ENCODE data around the gene SULT2A1. TPM values are rescaled to one million over a fixed set of nuclear protein-coding genes. Genes with fewer than 3 reads are reported as not detected.

The SULT2A1 gene
- polyA plus RNA-seq, 1 donor (not counting 4 experiments of a cell fraction or from before 2014, with no cell fraction given), result not detected

DNA sequence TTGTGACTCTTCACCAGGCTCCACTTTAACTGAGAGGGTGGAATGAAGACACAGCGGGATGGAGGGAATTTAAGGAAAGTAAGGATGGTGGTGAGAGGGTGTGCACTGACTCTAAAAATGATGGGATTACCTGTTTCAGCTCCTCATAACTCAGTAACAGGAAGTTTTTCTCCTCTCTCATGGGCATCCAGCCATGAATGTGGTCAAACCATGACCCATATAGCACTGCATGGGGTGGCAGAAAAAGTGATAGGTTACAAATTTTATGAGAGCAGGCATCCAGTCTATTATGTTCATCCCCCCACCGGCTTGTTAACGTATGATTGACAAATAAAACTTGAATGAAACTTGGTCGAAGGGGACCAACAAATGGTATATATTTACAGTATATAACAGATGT, 7.2 kb downstream of the SULT2A1 start:
- H3K4me3 ChIP-seq (ENCODE audit: control insufficient read depth in 2 of 3, extremely low read depth in 1 of 3, insufficient read depth in 2 of 3, low read depth in 1 of 3, low read length in 3 of 3), result no peak overlapping the region
- H3K4me1 ChIP-seq (ENCODE audit: control insufficient read depth, extremely low read depth, insufficient read depth, low read length), result no peaks in the 10 kb centered on the region
- no peaks in the 10 kb centered on the region for H3K9me3 ChIP-seq (ENCODE audit: control insufficient read depth, low read depth, low read length)
- dilution Hi-C loops (cut with MboI; ENCODE audit: extremely low pct_ligation_motif_present, low sequenced_read_pairs), result no loop called here
- no peak for TF ChIP-seq EZH2 (IDR thresholded peaks at IDR 0.05; ENCODE audit: low read length)
- TF ChIP-seq, protein P1, sequence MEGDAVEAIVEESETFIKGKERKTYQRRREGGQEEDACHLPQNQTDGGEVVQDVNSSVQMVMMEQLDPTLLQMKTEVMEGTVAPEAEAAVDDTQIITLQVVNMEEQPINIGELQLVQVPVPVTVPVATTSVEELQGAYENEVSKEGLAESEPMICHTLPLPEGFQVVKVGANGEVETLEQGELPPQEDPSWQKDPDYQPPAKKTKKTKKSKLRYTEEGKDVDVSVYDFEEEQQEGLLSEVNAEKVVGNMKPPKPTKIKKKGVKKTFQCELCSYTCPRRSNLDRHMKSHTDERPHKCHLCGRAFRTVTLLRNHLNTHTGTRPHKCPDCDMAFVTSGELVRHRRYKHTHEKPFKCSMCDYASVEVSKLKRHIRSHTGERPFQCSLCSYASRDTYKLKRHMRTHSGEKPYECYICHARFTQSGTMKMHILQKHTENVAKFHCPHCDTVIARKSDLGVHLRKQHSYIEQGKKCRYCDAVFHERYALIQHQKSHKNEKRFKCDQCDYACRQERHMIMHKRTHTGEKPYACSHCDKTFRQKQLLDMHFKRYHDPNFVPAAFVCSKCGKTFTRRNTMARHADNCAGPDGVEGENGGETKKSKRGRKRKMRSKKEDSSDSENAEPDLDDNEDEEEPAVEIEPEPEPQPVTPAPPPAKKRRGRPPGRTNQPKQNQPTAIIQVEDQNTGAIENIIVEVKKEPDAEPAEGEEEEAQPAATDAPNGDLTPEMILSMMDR (optimal IDR thresholded peaks at IDR 0.05 in 1 of 3, IDR thresholded peaks at IDR 0.05 in 1 of 3, conservative IDR thresholded peaks at IDR 0.05 in 1 of 3; ENCODE audit: extremely low read depth in 1 of 3, insufficient read depth in 2 of 3, low read length in 3 of 3), result no peak
- FAIRE-seq (no peak), DNase-seq (ENCODE audit: low read depth, low spot score) (no peak)
- no peaks in the 10 kb centered on the region for H4K20me1 ChIP-seq (ENCODE audit: control insufficient read depth, extremely low read depth, insufficient read depth, low read length)
- no peak overlapping the region for H3K27ac ChIP-seq (ENCODE audit: control insufficient read depth, insufficient read depth, low read length)
- H3K27me3 ChIP-seq (ENCODE audit: control insufficient read depth, extremely low read depth, insufficient read depth, low read length), result no peaks in the 10 kb centered on the region
- H2AFZ ChIP-seq (ENCODE audit: control insufficient read depth, low read length), result no peak overlapping the region
- no peaks in the 10 kb centered on the region for H3K9me1 ChIP-seq (ENCODE audit: control insufficient read depth, extremely low read depth, insufficient read depth, low read length)
- no peak overlapping the region for H3K4me2 ChIP-seq (ENCODE audit: control insufficient read depth, extremely low read depth, insufficient read depth, low read depth, low read length)
- no peaks in the 10 kb centered on the region for H3K79me2 ChIP-seq (ENCODE audit: control insufficient read depth, insufficient read depth, low read length)
- H3K36me3 ChIP-seq (ENCODE audit: control insufficient read depth in 2 of 2, extremely low read depth in 1 of 2, insufficient read depth in 2 of 2, low read length in 2 of 2), result no peaks in the 10 kb centered on the region
- H3K9ac ChIP-seq (ENCODE audit: control insufficient read depth, extremely low read depth, insufficient read depth, low read length), result no peak overlapping the region

DNA sequence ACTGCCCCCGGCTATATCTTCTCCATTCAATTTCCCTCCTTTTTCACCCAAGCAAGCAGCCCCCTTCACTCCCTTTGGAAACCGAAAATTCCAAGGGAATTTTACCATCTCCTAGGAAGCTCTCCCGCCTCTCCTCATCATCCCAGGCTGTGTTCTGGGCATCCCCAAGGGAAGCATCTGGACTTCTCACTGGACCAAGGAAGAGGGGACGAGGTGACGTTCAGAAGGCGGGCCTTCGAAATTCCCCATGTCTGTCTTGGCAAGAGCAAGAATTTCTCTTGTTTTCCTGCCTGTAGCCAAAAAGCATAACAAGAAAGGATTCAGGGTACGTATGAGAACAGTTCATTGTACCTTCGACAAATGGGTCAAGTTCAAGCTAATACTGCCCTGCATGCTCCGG, 20.9 kb downstream of the SULT2A1 start:
- no peak overlapping the region for H3K4me3 ChIP-seq (ENCODE audit: control insufficient read depth in 2 of 3, extremely low read depth in 1 of 3, insufficient read depth in 2 of 3, low read depth in 1 of 3, low read length in 3 of 3)
- no peak overlapping the region for H3K27ac ChIP-seq (ENCODE audit: control insufficient read depth, insufficient read depth, low read length)
- no peak overlapping the region for H3K9ac ChIP-seq (ENCODE audit: control insufficient read depth, extremely low read depth, insufficient read depth, low read length)
- no peaks in the 10 kb centered on the region for H3K27me3 ChIP-seq (ENCODE audit: control insufficient read depth, extremely low read depth, insufficient read depth, low read length)
- H3K4me1 ChIP-seq (ENCODE audit: control insufficient read depth, extremely low read depth, insufficient read depth, low read length), result no peaks in the 10 kb centered on the region
- FAIRE-seq (no peak), DNase-seq (ENCODE audit: low read depth, low spot score) (no peak)
- dilution Hi-C loops (cut with MboI; ENCODE audit: extremely low pct_ligation_motif_present, low sequenced_read_pairs), result no loop called here
- H3K36me3 ChIP-seq (ENCODE audit: control insufficient read depth in 2 of 2, extremely low read depth in 1 of 2, insufficient read depth in 2 of 2, low read length in 2 of 2), result no peaks in the 10 kb centered on the region
- no peaks in the 10 kb centered on the region for H3K9me1 ChIP-seq (ENCODE audit: control insufficient read depth, extremely low read depth, insufficient read depth, low read length)
- TF ChIP-seq, protein P1 (optimal IDR thresholded peaks at IDR 0.05 in 1 of 3, IDR thresholded peaks at IDR 0.05 in 1 of 3, conservative IDR thresholded peaks at IDR 0.05 in 1 of 3; ENCODE audit: extremely low read depth in 1 of 3, insufficient read depth in 2 of 3, low read length in 3 of 3), result no peak
- TF ChIP-seq EZH2 (IDR thresholded peaks at IDR 0.05; ENCODE audit: low read length), result no peak
- H3K4me2 ChIP-seq (ENCODE audit: control insufficient read depth, extremely low read depth, insufficient read depth, low read depth, low read length), result no peak overlapping the region
- no peaks in the 10 kb centered on the region for H3K9me3 ChIP-seq (ENCODE audit: control insufficient read depth, low read depth, low read length)
- H2AFZ ChIP-seq (ENCODE audit: control insufficient read depth, low read length), result no peak overlapping the region
- no peaks in the 10 kb centered on the region for H3K79me2 ChIP-seq (ENCODE audit: control insufficient read depth, insufficient read depth, low read length)
- H4K20me1 ChIP-seq (ENCODE audit: control insufficient read depth, extremely low read depth, insufficient read depth, low read length), result no peaks in the 10 kb centered on the region
